ENCODE measurements around the gene FCRL5.

Gene FCRL5

GRCh38 chr1:157523774-157524493 is 28.4 kb downstream of the FCRL5 start:
- no peak for DNase-seq

- DNase-seq = no peak
These were observed 31.3 kb downstream of the FCRL5 start for GRCh38 chr1:157521056-157521455.

- DNase-seq = no peak
These were observed 31.9 kb downstream of the FCRL5 start for GRCh38 chr1:157520386-157520935.

- DNase-seq = no peak
These were observed 32.9 kb downstream of the FCRL5 start for GRCh38 chr1:157519451-157519850.

GRCh38 chr1:157517016-157517415 is 35.3 kb downstream of the FCRL5 start:
- DNase-seq = no peak

- no peak for DNase-seq
These were observed 36.6 kb downstream of the FCRL5 start for GRCh38 chr1:157515709-157516108.

- DNase-seq = no peak
These were observed 37.2 kb downstream of the FCRL5 start for GRCh38 chr1:157515141-157515540.

- no peak for DNase-seq
These were observed 40.0 kb downstream of the FCRL5 start for GRCh38 chr1:157512036-157512969.

GRCh38 chr1:157509546-157510232 is 42.6 kb downstream of the FCRL5 start:
- no peak for DNase-seq

- peak; percentile 25 to 53 for DNase-seq
These were observed 46.6 kb downstream of the FCRL5 start for GRCh38 chr1:157505481-157506272.

- DNase-seq = no peak
These were observed 47.7 kb downstream of the FCRL5 start for GRCh38 chr1:157504646-157505045.

- DNase-seq = no peak
These were observed 52.8 kb downstream of the FCRL5 start for GRCh38 chr1:157499521-157499920.

- no peak for DNase-seq
These were observed 53.6 kb downstream of the FCRL5 start for GRCh38 chr1:157498736-157499090.

GRCh38 chr1:157497987-157498735 is 54.2 kb downstream of the FCRL5 start:
- DNase-seq = no peak

GRCh38 chr1:157497284-157497683 is 55.0 kb downstream of the FCRL5 start:
- DNase-seq = no peak

- peak; percentile 16 to 53 for DNase-seq
These were observed 56.2 kb downstream of the FCRL5 start for GRCh38 chr1:157496121-157496526.

GRCh38 chr1:157495285-157495684 is 57.0 kb downstream of the FCRL5 start:
- no peak for DNase-seq

- no peak for DNase-seq
These were observed 58.2 kb downstream of the FCRL5 start for GRCh38 chr1:157494093-157494492.

GRCh38 chr1:157490467-157491165 is 61.7 kb downstream of the FCRL5 start:
- peak; percentile 68 to 85 for DNase-seq

- DNase-seq = no peak
These were observed 64.2 kb downstream of the FCRL5 start for GRCh38 chr1:157488156-157488555.

- no peak for DNase-seq
These were observed 64.8 kb downstream of the FCRL5 start for GRCh38 chr1:157487504-157487903.

Data from NCI-H524 (cell line).